K562 (cell line): ENCODE results near the gene BUB3. TPM values are rescaled to one million over a fixed set of nuclear protein-coding genes. Genes with fewer than 3 reads are reported as not detected.

Experiments
- BCOR ChIP-seq: fragments of 450-650 bp; IDR thresholded peaks from 2 replicates; pipeline ENCODE4 v1.6.1; 2016
- BRD9 ChIP-seq: fragments of 450-650 bp; IDR thresholded peaks from 2 replicates; pipeline ENCODE4 v1.6.1; 2018; ENCODE audit warnings: low read depth; ENCODE audit not compliant: partially characterized antibody
- CBFA2T3 ChIP-seq: fragments of 450-650 bp; IDR thresholded peaks from 2 replicates; pipeline ENCODE4 v1.6.1; 2017
- GATAD2B ChIP-seq: fragments of 450-650 bp; IDR thresholded peaks from 2 replicates; pipeline ENCODE4 v1.6.1; 2017; ENCODE audit warnings: mild to moderate bottlenecking, borderline replicate concordance
- NFIC ChIP-seq: fragments of 450-650 bp; IDR thresholded peaks from 2 replicates; pipeline ENCODE4 v1.6.1; 2017; ENCODE audit warnings: mild to moderate bottlenecking, inconsistent platforms
- REST ChIP-seq, 2 experiments: fragments of 450-650 bp; formaldehyde crosslinking in 1 of 2; IDR thresholded peaks; 2 replicates each; pipeline versions ENCODE4 v1.4.0 to v1.6.1; 2014 to 2020; ENCODE audit warnings: mild to moderate bottlenecking in 2 of 2, borderline replicate concordance in 1 of 2, low read depth in 1 of 2
- SIN3A ChIP-seq, 2 experiments: fragments of 150-350 bp in 1 of 2; IDR thresholded peaks; 2 replicates each; pipeline ENCODE4 v1.6.1; 2011 to 2016; ENCODE audit warnings: borderline replicate concordance in 2 of 2, low read depth in 2 of 2, low read length in 2 of 2, mild to moderate bottlenecking in 2 of 2, moderate library complexity in 2 of 2; ENCODE audit not compliant: control insufficient read depth in 1 of 2
- SLC30A9 ChIP-seq: fragments of 250-450 bp; sonication (Bioruptor Pico); IDR thresholded peaks from 2 replicates; pipeline ENCODE4 v1.8.0; 2022; ENCODE audit warnings: mild to moderate bottlenecking, moderate library complexity
- ZNF431 ChIP-seq: sonication (generic); formaldehyde crosslinking; IDR thresholded peaks from 2 replicates; pipeline ENCODE4 v1.8.0; 2022; ENCODE audit warnings: mild to moderate bottlenecking, missing genetic modification reagents
- polyA plus RNA-seq, 8 experiments: library from polyadenylated mRNA; depleted of rRNA in 4 of 8; stranded (reverse) in 5 of 8; unstranded in 3 of 8; fragments of >200 nt; fragmentation: Nextera tagmentation in 2 of 8; fragmentation: Illumina TruSeq in 1 of 8; extraction: Ambion mirVana in 2 of 8; extraction: Trizol in 1 of 8; gene quantifications; 2 replicates each; pipeline versions ENCODE4 v1.2.1 to v1.2.3, GENCODE V29; 2011 to 2014; ENCODE audit warnings: inconsistent platforms in 1 of 8, missing spikeins in 1 of 8
- total RNA-seq, 7 experiments: library from RNA; depleted of rRNA in 6 of 7; stranded (reverse); fragments of >200 nt in 6 of 7; fragmentation: Illumina TruSeq in 2 of 7; extraction: Trizol in 2 of 7; gene quantifications; 2 replicates each; pipeline versions ENCODE4 v1.2.1 to v1.2.3, GENCODE V29; 2011 to 2021; ENCODE audit warnings: low replicate concordance in 1 of 7
- TF ChIP-seq, protein P1 (sequence below): fragments of 450-650 bp; IDR thresholded peaks from one replicate; pipeline ENCODE4 v1.6.1; 2018; ENCODE audit warnings: mild to moderate bottlenecking, moderate library complexity; ENCODE audit not compliant: partially characterized antibody

BUB3 gene
- total and polyA plus RNA-seq, 9 of the 15 experiments (the other 6 are each of a cell fraction or from before 2014, with no cell fraction given) = 167 to 761 (median 225) TPM

DNA sequence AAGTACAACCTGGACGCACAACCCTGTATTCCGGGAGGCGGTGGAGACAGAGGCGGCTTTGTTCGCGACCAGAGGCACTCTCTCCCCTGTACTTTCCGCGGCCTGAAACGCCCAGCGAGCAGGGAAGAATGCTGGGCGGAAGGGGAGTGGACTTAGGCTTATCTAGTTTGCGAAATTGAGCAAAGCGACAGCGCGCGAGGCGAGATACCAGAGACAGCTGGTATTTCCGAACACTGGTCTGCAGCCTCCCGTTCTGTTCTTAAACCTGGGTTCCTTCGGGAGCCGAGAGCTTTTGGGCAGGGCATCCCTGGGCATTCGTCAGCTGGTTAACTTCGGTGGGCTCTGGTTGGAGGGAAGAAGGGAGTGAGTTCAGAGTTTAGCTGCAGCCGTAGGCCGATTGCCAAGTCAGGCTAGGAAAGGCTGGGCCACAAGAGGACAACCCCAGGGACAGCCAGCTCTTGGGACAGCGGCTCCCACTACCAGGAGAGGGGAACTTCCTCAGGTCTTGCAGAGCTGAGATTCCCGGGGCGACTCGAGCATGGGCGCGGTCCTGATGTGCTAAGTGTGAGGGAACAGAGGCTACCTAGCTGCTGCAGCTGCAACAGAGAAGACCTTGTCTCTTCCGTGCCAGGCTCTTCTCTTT lies 14.6 kb upstream of the BUB3 start (continued):
- TF ChIP-seq REST (IDR thresholded peaks at IDR 0.05; ENCODE audit: borderline replicate concordance) = peak; percentile 38
- no peak for TF ChIP-seq REST (CRISPR knock-in tag; IDR thresholded peaks at IDR 0.05; ENCODE audit: low read depth)
- TF ChIP-seq ZNF431 (CRISPR knock-in tag) = no peak
- TF ChIP-seq SIN3A (IDR thresholded peaks at IDR 0.05; ENCODE audit: borderline replicate concordance in 2 of 2, control insufficient read depth in 1 of 2, low read depth in 2 of 2, low read length in 2 of 2) = peak in 1 of 2 experiments; percentile 62; a peak in 1 of 4 replicates
- TF ChIP-seq SLC30A9 (CRISPR knock-in tag) = no peak
- TF ChIP-seq CBFA2T3 = peak; percentile 81
- TF ChIP-seq GATAD2B = no peak
- TF ChIP-seq, protein P1, sequence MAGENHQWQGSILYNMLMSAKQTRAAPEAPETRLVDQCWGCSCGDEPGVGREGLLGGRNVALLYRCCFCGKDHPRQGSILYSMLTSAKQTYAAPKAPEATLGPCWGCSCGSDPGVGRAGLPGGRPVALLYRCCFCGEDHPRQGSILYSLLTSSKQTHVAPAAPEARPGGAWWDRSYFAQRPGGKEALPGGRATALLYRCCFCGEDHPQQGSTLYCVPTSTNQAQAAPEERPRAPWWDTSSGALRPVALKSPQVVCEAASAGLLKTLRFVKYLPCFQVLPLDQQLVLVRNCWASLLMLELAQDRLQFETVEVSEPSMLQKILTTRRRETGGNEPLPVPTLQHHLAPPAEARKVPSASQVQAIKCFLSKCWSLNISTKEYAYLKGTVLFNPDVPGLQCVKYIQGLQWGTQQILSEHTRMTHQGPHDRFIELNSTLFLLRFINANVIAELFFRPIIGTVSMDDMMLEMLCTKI = no peak
- peak; percentile 57 for TF ChIP-seq NFIC
- peak; percentile 34; the same call in 1 of the 2 replicates for TF ChIP-seq BCOR
- peak; percentile 42 for TF ChIP-seq BRD9
